Stimulated activated CD8-positive, alpha-beta memory T cell treated with anti-CD3 and anti-CD28 coated beads, Interleukin-2, amount 100 ng/mL, for 1 hour (primary cell): ENCODE results near the gene TOP3A.

Experiments
- DNase-seq, 2 donors: peaks; one replicate each; pipeline ENCODE4 v3.0.0-alpha.2; 2020; ENCODE audit warnings: low read depth in 2 of 2

The TOP3A gene

GRCh38 chr17:18233803-18234518 is 80.8 kb downstream of the TOP3A start:
- no peak for DNase-seq

GRCh38 chr17:18231164-18231563 is 83.6 kb downstream of the TOP3A start:
- no peak for DNase-seq

- no peak for DNase-seq
These were observed 84.3 kb downstream of the TOP3A start for GRCh38 chr17:18230288-18231141.

GRCh38 chr17:18229771-18230170 is 85.0 kb downstream of the TOP3A start:
- no peak for DNase-seq

GRCh38 chr17:18229254-18229653 is 85.5 kb downstream of the TOP3A start:
- no peak for DNase-seq

GRCh38 chr17:18228176-18228682 is 86.6 kb downstream of the TOP3A start:
- DNase-seq = no peak

GRCh38 chr17:18227635-18228034 is 87.2 kb downstream of the TOP3A start:
- no peak for DNase-seq

GRCh38 chr17:18226284-18226945 is 88.4 kb downstream of the TOP3A start:
- no peak for DNase-seq

- DNase-seq = no peak
These were observed 89.0 kb downstream of the TOP3A start for GRCh38 chr17:18225642-18226283.

- DNase-seq = peak; percentile 87 to 93
These were observed 89.6 kb downstream of the TOP3A start, which contains the start of gene LLGL1 for GRCh38 chr17:18225121-18225641. LLGL1 (plus strand) TSS chr17:18225635; CDS start chr17:18225683, 48 bp downstream.

- no peak for DNase-seq
These were observed 90.2 kb downstream of the TOP3A start for GRCh38 chr17:18224387-18225120.

- no peak for DNase-seq
These were observed 90.8 kb downstream of the TOP3A start for GRCh38 chr17:18224053-18224386.
